ENCODE measurements around the gene VPS41.

Gene VPS41

GRCh38 chr7:38878694-38879457 lies 30.1 kb downstream of the VPS41 start:
- H2AK5ac ChIP-seq (ENCODE audit: low read depth, low read length) = no peak overlapping the region
- H2BK5ac ChIP-seq (ENCODE audit: low read length) = no peak overlapping the region
- no peak overlapping the region for H2BK15ac ChIP-seq (ENCODE audit: low read length)
- H3K36me3 ChIP-seq (replicated peaks in 1 of 2; ENCODE audit: control insufficient read depth in 2 of 2, insufficient read depth in 2 of 2, low read length in 2 of 2) = no peaks in the 10 kb centered on the region
- H3K4me2 ChIP-seq (ENCODE audit: insufficient read depth, low read length, poor library complexity, severe bottlenecking) = no peak overlapping the region
- H4K91ac ChIP-seq (ENCODE audit: low read depth, low read length, poor library complexity) = no peak overlapping the region
- no peak overlapping the region for H3K4ac ChIP-seq (ENCODE audit: low read length)
- H3K9ac ChIP-seq (ENCODE audit: low read depth, low read length, poor library complexity) = no peak overlapping the region
- H3K4me1 ChIP-seq (ENCODE audit: control insufficient read depth in 2 of 2, insufficient read depth in 1 of 2, low read depth in 1 of 2, low read length in 2 of 2) = peaks cover 0 to under 1% of the 10 kb centered on the region in 2 donors
- H2BK120ac ChIP-seq (ENCODE audit: low read depth, low read length) = no peak overlapping the region
- no peak overlapping the region for H2BK12ac ChIP-seq (ENCODE audit: low read length)
- H3K23ac ChIP-seq (ENCODE audit: low read depth, low read length, poor library complexity) = no peak overlapping the region
- WGBS, 2 donors (ENCODE audit: extremely low coverage in 2 of 2, insufficient read length in 2 of 2, insufficient replicate concordance in 1 of 2) = no CpG with 5 or more reads among the region's 8 CpGs
- peaks cover 3% of the 10 kb centered on the region for H3K79me1 ChIP-seq (ENCODE audit: low read depth, low read length)
- H2AFZ ChIP-seq (ENCODE audit: low read length) = no peak overlapping the region
- H4K8ac ChIP-seq (ENCODE audit: low read depth, low read length) = no peak overlapping the region
- no peak overlapping the region for H3K18ac ChIP-seq (ENCODE audit: low read length)
- peaks cover 0 to 2% of the 10 kb centered on the region in 2 donors for H3K9me3 ChIP-seq (replicated peaks in 1 of 2; ENCODE audit: control insufficient read depth in 2 of 2, insufficient read depth in 1 of 2, low read depth in 1 of 2, low read length in 2 of 2)
- no peak overlapping the region for H3K27ac ChIP-seq (replicated peaks; ENCODE audit: low read length)
- DNase-seq (ENCODE audit: low spot score) = no peak
- H3K4me3 ChIP-seq (ENCODE audit: low read length in 2 of 2) = no peak overlapping the region
- H3K14ac ChIP-seq (ENCODE audit: low read length) = no peak overlapping the region
- no peaks in the 10 kb centered on the region for H3K27me3 ChIP-seq (ENCODE audit: control insufficient read depth in 3 of 3, insufficient read depth in 3 of 3, low read depth in 1 of 3, low read length in 3 of 3)

GRCh38 chr7:38873433-38873832 lies 35.6 kb downstream of the VPS41 start:
- Histone ChIP-seq H3K9ac (ENCODE audit: low read depth, low read length, poor library complexity) (no peak overlapping the region), H3K27ac (replicated peaks; ENCODE audit: low read length) (no peak overlapping the region), H4K91ac (ENCODE audit: low read depth, low read length, poor library complexity) (no peak overlapping the region), H3K14ac (ENCODE audit: low read length) (no peak overlapping the region), H3K4me3 (ENCODE audit: low read length in 2 of 2) (no peak overlapping the region), H4K8ac (ENCODE audit: low read depth, low read length) (no peak overlapping the region), H3K9me3 (replicated peaks in 1 of 2; ENCODE audit: control insufficient read depth in 2 of 2, insufficient read depth in 1 of 2, low read depth in 1 of 2, low read length in 2 of 2) (no peaks in the 10 kb centered on the region), H3K18ac (ENCODE audit: low read length) (no peak overlapping the region), H3K4me1 (ENCODE audit: control insufficient read depth in 2 of 2, insufficient read depth in 1 of 2, low read depth in 1 of 2, low read length in 2 of 2) (peaks cover 0 to 4% of the 10 kb centered on the region in 2 donors), H2BK15ac (ENCODE audit: low read length) (no peak overlapping the region), H3K36me3 (replicated peaks in 1 of 2; ENCODE audit: control insufficient read depth in 2 of 2, insufficient read depth in 2 of 2, low read length in 2 of 2) (peaks cover under 1 to 7% of the 10 kb centered on the region in 2 donors), H2BK120ac (ENCODE audit: low read depth, low read length) (no peak overlapping the region), H3K4me2 (ENCODE audit: insufficient read depth, low read length, poor library complexity, severe bottlenecking) (no peak overlapping the region), H3K79me1 (ENCODE audit: low read depth, low read length) (peaks cover 3% of the 10 kb centered on the region), H3K27me3 (ENCODE audit: control insufficient read depth in 3 of 3, insufficient read depth in 3 of 3, low read depth in 1 of 3, low read length in 3 of 3) (no peaks in the 10 kb centered on the region), H2AK5ac (ENCODE audit: low read depth, low read length) (no peak overlapping the region), H3K4ac (ENCODE audit: low read length) (no peak overlapping the region), H2AFZ (ENCODE audit: low read length) (no peak overlapping the region), H2BK12ac (ENCODE audit: low read length) (no peak overlapping the region), H2BK5ac (ENCODE audit: low read length) (no peak overlapping the region), H3K23ac (ENCODE audit: low read depth, low read length, poor library complexity) (no peak overlapping the region)
- no peak for DNase-seq (ENCODE audit: low spot score)
- WGBS, 2 donors (ENCODE audit: extremely low coverage in 2 of 2, insufficient read length in 2 of 2, insufficient replicate concordance in 1 of 2) = no CpG with 5 or more reads among the region's 4 CpGs

GRCh38 chr7:38872202-38872601 lies 36.8 kb downstream of the VPS41 start:
- peaks cover 0 to 4% of the 10 kb centered on the region in 2 donors for H3K4me1 ChIP-seq (ENCODE audit: control insufficient read depth in 2 of 2, insufficient read depth in 1 of 2, low read depth in 1 of 2, low read length in 2 of 2)
- no peak overlapping the region for H3K27ac ChIP-seq (replicated peaks; ENCODE audit: low read length)
- peaks cover 5 to 17% of the 10 kb centered on the region in 2 donors for H3K36me3 ChIP-seq (replicated peaks in 1 of 2; ENCODE audit: control insufficient read depth in 2 of 2, insufficient read depth in 2 of 2, low read length in 2 of 2)
- no peak overlapping the region for H2BK5ac ChIP-seq (ENCODE audit: low read length)
- no peak overlapping the region for H3K18ac ChIP-seq (ENCODE audit: low read length)
- H2BK12ac ChIP-seq (ENCODE audit: low read length) = no peak overlapping the region
- H3K23ac ChIP-seq (ENCODE audit: low read depth, low read length, poor library complexity) = no peak overlapping the region
- H2BK15ac ChIP-seq (ENCODE audit: low read length) = no peak overlapping the region
- H3K4me2 ChIP-seq (ENCODE audit: insufficient read depth, low read length, poor library complexity, severe bottlenecking) = no peak overlapping the region
- H2AFZ ChIP-seq (ENCODE audit: low read length) = no peak overlapping the region
- no peak overlapping the region for H4K91ac ChIP-seq (ENCODE audit: low read depth, low read length, poor library complexity)
- no peak overlapping the region for H3K14ac ChIP-seq (ENCODE audit: low read length)
- peaks cover 0 to 1% of the 10 kb centered on the region in 2 donors for H3K9me3 ChIP-seq (replicated peaks in 1 of 2; ENCODE audit: control insufficient read depth in 2 of 2, insufficient read depth in 1 of 2, low read depth in 1 of 2, low read length in 2 of 2)
- no CpG with 5 or more reads among the region's 5 CpGs for WGBS, 2 donors (ENCODE audit: extremely low coverage in 2 of 2, insufficient read length in 2 of 2, insufficient replicate concordance in 1 of 2)
- H4K8ac ChIP-seq (ENCODE audit: low read depth, low read length) = no peak overlapping the region
- no peak for DNase-seq (ENCODE audit: low spot score)
- no peaks in the 10 kb centered on the region for H3K79me1 ChIP-seq (ENCODE audit: low read depth, low read length)
- no peak overlapping the region for H2AK5ac ChIP-seq (ENCODE audit: low read depth, low read length)
- H3K4ac ChIP-seq (ENCODE audit: low read length) = no peak overlapping the region
- H3K9ac ChIP-seq (ENCODE audit: low read depth, low read length, poor library complexity) = no peak overlapping the region
- no peaks in the 10 kb centered on the region for H3K27me3 ChIP-seq (ENCODE audit: control insufficient read depth in 3 of 3, insufficient read depth in 3 of 3, low read depth in 1 of 3, low read length in 3 of 3)
- H2BK120ac ChIP-seq (ENCODE audit: low read depth, low read length) = no peak overlapping the region
- no peak overlapping the region for H3K4me3 ChIP-seq (ENCODE audit: low read length in 2 of 2)

GRCh38 chr7:38870147-38870546 lies 38.8 kb downstream of the VPS41 start:
- H3K14ac ChIP-seq (ENCODE audit: low read length) = no peak overlapping the region
- H2BK15ac ChIP-seq (ENCODE audit: low read length) = no peak overlapping the region
- H3K79me1 ChIP-seq (ENCODE audit: low read depth, low read length) = no peaks in the 10 kb centered on the region
- H3K4me2 ChIP-seq (ENCODE audit: insufficient read depth, low read length, poor library complexity, severe bottlenecking) = no peak overlapping the region
- no peak overlapping the region for H2AK5ac ChIP-seq (ENCODE audit: low read depth, low read length)
- H3K18ac ChIP-seq (ENCODE audit: low read length) = no peak overlapping the region
- H2BK12ac ChIP-seq (ENCODE audit: low read length) = no peak overlapping the region
- no peak overlapping the region for H2BK5ac ChIP-seq (ENCODE audit: low read length)
- H3K27me3 ChIP-seq (ENCODE audit: control insufficient read depth in 3 of 3, insufficient read depth in 3 of 3, low read depth in 1 of 3, low read length in 3 of 3) = no peaks in the 10 kb centered on the region
- H3K9me3 ChIP-seq (replicated peaks in 1 of 2; ENCODE audit: control insufficient read depth in 2 of 2, insufficient read depth in 1 of 2, low read depth in 1 of 2, low read length in 2 of 2) = peaks cover 0 to 1% of the 10 kb centered on the region in 2 donors
- no peak overlapping the region for H3K4me3 ChIP-seq (ENCODE audit: low read length in 2 of 2)
- H3K27ac ChIP-seq (replicated peaks; ENCODE audit: low read length) = no peak overlapping the region
- WGBS, 2 donors (ENCODE audit: extremely low coverage in 2 of 2, insufficient read length in 2 of 2, insufficient replicate concordance in 1 of 2) = no CpG with 5 or more reads among the region's 3 CpGs
- no peak for DNase-seq (ENCODE audit: low spot score)
- H3K36me3 ChIP-seq (replicated peaks in 1 of 2; ENCODE audit: control insufficient read depth in 2 of 2, insufficient read depth in 2 of 2, low read length in 2 of 2) = peaks cover 5 to 35% of the 10 kb centered on the region in 2 donors
- no peak overlapping the region for H2BK120ac ChIP-seq (ENCODE audit: low read depth, low read length)
- peaks cover 0 to 4% of the 10 kb centered on the region in 2 donors for H3K4me1 ChIP-seq (ENCODE audit: control insufficient read depth in 2 of 2, insufficient read depth in 1 of 2, low read depth in 1 of 2, low read length in 2 of 2)
- H3K4ac ChIP-seq (ENCODE audit: low read length) = no peak overlapping the region
- no peak overlapping the region for H3K9ac ChIP-seq (ENCODE audit: low read depth, low read length, poor library complexity)
- no peak overlapping the region for H4K8ac ChIP-seq (ENCODE audit: low read depth, low read length)
- no peak overlapping the region for H2AFZ ChIP-seq (ENCODE audit: low read length)
- H4K91ac ChIP-seq (ENCODE audit: low read depth, low read length, poor library complexity) = no peak overlapping the region
- H3K23ac ChIP-seq (ENCODE audit: low read depth, low read length, poor library complexity) = no peak overlapping the region

Measured in neuronal stem cell (in vitro differentiated cells).